GM12864 (cell line): ENCODE data around the gene TTC29.

ENCODE experiments used
- DNase-seq: peaks from one replicate; pipeline ENCODE4 v3.0.0-alpha.2; 2011; ENCODE audit warnings: low read depth
- H3K4me3 ChIP-seq: 2 replicates; pipeline ENCODE4 v1.5.1; 2011; ENCODE audit warnings: mild to moderate bottlenecking, low read depth, low read length, control low read depth
- TF ChIP-seq, protein P1 (sequence below): IDR thresholded peaks from 2 replicates; pipeline ENCODE4 v1.5.1; 2011; ENCODE audit warnings: low read depth, mild to moderate bottlenecking, moderate library complexity, low read length, control low read depth, inconsistent platforms; ENCODE audit errors: missing control alignments

The TTC29 gene

DNA sequence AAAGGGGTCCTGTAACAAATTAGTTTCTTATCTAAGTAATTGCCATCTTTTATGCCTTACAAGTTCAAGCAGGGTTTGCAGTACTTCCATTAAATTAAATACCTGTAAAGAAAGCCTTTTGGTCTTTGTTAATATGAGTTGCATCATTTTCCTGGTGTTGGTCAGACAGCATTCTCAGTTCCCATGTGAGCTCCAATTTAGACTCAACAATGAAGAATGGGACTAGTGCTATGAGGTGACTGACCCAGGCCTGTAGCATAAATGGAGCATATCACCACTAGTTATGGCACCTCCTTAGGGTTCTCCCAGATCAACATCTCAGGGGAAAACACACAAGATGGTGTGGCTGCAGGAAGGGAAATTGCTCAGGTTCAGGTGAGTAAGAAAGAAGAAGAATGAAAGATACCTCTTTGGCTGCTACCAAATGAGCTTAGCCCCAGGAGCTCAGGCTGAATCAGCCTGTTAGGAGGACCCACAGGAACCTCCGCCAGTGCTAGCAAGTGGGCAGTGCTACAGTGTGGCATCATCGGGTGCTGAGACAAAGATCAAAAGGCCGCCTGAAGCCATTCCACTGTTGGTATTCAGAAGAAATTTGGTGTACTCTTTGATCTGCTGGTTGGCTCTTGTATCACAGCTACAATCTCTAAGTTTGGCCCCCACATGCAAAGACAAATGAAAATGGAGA is 1.8 kb downstream of the TTC29 start:
- DNase-seq, result no peak
- TF ChIP-seq, protein P1, sequence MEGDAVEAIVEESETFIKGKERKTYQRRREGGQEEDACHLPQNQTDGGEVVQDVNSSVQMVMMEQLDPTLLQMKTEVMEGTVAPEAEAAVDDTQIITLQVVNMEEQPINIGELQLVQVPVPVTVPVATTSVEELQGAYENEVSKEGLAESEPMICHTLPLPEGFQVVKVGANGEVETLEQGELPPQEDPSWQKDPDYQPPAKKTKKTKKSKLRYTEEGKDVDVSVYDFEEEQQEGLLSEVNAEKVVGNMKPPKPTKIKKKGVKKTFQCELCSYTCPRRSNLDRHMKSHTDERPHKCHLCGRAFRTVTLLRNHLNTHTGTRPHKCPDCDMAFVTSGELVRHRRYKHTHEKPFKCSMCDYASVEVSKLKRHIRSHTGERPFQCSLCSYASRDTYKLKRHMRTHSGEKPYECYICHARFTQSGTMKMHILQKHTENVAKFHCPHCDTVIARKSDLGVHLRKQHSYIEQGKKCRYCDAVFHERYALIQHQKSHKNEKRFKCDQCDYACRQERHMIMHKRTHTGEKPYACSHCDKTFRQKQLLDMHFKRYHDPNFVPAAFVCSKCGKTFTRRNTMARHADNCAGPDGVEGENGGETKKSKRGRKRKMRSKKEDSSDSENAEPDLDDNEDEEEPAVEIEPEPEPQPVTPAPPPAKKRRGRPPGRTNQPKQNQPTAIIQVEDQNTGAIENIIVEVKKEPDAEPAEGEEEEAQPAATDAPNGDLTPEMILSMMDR, result no peak
- no peak overlapping the region for H3K4me3 ChIP-seq

- no peak overlapping the region for H3K4me3 ChIP-seq
- DNase-seq, result no peak
- TF ChIP-seq, protein P1, result no peak
These were observed 13.5 kb downstream of the TTC29 start for GRCh38 chr4:146932116-146932515.

- H3K4me3 ChIP-seq, result no peak overlapping the region
- TF ChIP-seq, protein P1, result no peak
- DNase-seq, result no peak
These were observed 15.0 kb downstream of the TTC29 start for GRCh38 chr4:146930673-146931072.

DNA sequence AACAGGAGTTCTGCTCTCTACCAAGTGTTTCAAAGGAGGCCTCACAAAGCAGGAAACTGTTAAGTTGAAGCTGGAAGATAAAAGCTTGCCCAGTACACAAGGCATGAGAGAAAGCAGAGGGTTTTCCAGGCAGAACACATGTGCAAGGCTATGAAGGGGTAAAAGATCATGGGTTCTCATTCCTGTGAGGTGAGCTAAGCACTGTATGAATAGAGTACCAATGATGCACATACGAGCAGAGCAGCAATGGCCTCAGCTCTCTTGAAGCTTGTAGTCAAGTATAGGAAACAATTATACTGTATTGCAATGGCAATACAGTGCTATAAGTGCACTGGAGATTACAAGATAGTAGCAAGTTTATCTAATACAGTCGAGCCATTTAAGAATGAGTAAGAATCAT is 18.0 kb downstream of the TTC29 start:
- TF ChIP-seq, protein P1, result no peak
- H3K4me3 ChIP-seq, result no peak overlapping the region
- DNase-seq, result no peak

- TF ChIP-seq, protein P1, result peak; percentile 53
- DNase-seq, result peak; percentile 5
- H3K4me3 ChIP-seq, result no peak overlapping the region
These were observed 29.1 kb downstream of the TTC29 start for GRCh38 chr4:146916479-146917076.

DNA sequence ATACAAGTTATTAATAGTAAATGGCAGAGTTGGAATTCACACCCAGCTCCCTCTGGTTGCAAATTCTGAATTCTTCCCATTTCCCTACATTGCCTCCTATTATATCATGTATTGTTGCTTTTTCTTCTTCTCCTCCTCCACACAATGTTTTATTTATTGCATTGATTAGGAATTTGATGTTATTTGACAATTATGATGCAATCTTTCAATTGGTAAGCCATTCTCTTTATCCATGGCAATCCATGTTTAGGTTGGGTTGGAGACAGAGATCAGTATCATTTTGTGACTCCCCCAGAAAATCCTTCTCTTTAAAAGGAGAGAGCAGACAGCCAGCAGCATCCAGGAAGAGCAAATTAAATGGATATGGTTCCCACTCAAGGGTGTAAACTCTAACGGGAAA is 30.5 kb downstream of the TTC29 start:
- TF ChIP-seq, protein P1, result no peak
- DNase-seq, result no peak
- H3K4me3 ChIP-seq, result no peak overlapping the region

GRCh38 chr4:146900295-146900694 is 45.4 kb downstream of the TTC29 start:
- no peak overlapping the region for H3K4me3 ChIP-seq
- DNase-seq, result no peak
- TF ChIP-seq, protein P1, result no peak
